NB4 (cell line): ENCODE measurements around the gene TNIP1.

Experiments
- CTCF ChIP-seq: IDR thresholded peaks from one replicate; pipeline ENCODE4 v1.5.1; 2012; ENCODE audit warnings: low read depth, low read length
- MAX ChIP-seq: IDR thresholded peaks from 2 replicates; pipeline ENCODE4 v1.6.1; 2011; ENCODE audit warnings: low read depth, low read length
- MYC ChIP-seq: IDR thresholded peaks from 2 replicates; pipeline ENCODE4 v1.6.1; 2011; ENCODE audit warnings: low read depth, low read length
- POLR2A ChIP-seq: IDR thresholded peaks from 2 replicates; pipeline ENCODE4 v1.6.1; 2011; ENCODE audit warnings: mild to moderate bottlenecking; ENCODE audit not compliant: insufficient read length; ENCODE audit errors: extremely low read depth

DNA sequence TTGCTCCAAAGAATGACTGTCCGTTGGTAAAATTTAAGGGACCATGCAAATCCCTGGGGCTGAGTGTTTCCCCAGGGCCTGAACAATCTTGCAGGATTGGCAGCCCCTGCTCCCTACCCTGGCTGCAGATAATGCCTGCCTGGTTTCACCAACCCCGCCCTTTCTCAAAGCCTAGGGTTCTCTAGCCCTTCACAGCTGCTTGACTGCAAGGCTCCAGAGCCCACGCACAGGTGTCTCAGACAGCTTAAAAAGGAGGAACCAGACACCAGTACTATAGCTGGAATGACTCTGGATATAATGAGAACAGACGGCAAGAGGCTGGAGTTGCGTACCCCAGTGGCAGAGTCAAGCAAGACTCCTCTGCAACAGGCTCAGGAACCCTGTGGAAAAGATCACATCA is 25.2 kb upstream of the TNIP1 start:
- TF ChIP-seq CTCF (no peak), POLR2A (no peak), MAX (no peak), MYC (no peak)
